Esophagus muscularis mucosa (tissue), 4 donors: ENCODE data around the gene PIP5K1A.
A peak's percentile ranks its signal among the peaks of the same experiment; 100 is the strongest.

Source experiments
- CTCF ChIP-seq, 3 experiments: fragments of 200-600 bp in 2 of 3; fragments of 450-650 bp in 1 of 3; sonication (generic) in 2 of 3; IDR thresholded peaks; one replicate each; pipeline ENCODE4 v1.5.1; 2017 to 2019; ENCODE audit warnings: antibody characterized with exemption in 3 of 3, mild to moderate bottlenecking in 2 of 3, moderate library complexity in 1 of 3
- EP300 ChIP-seq: sonication (generic); formaldehyde crosslinking; IDR thresholded peaks from one replicate; pipeline ENCODE4 v1.6.1; 2017; ENCODE audit warnings: antibody characterized with exemption
- POLR2A ChIP-seq: fragments of 450-650 bp; IDR thresholded peaks from one replicate; pipeline ENCODE4 v1.6.1; 2017; ENCODE audit warnings: antibody characterized with exemption, moderate library complexity, mild to moderate bottlenecking, low read depth
- POLR2AphosphoS5 ChIP-seq, 2 donors: sonication (generic); formaldehyde crosslinking; IDR thresholded peaks; one replicate each; pipeline ENCODE4 v1.6.1; 2017; ENCODE audit warnings: antibody characterized with exemption in 2 of 2

- peak in 1 of 3 experiments; percentile 13 for TF ChIP-seq CTCF (IDR thresholded peaks at IDR 0.05)
- TF ChIP-seq POLR2A, result peak; percentile 70
- peak; percentile 96 to 98 for TF ChIP-seq POLR2AphosphoS5 (IDR thresholded peaks at IDR 0.05)
- TF ChIP-seq EP300, result no peak
Measured at GRCh38 chr1:151198254-151199127, at the start of gene PIP5K1A.
